Measurements from ENCODE around the gene MYL2.
"Not testable (repeated sequence)": the region's sequence is repeated elsewhere in the genome, so short reads cannot be mapped to it uniquely, and the experiment has no call there.

MYL2 gene, protein sequence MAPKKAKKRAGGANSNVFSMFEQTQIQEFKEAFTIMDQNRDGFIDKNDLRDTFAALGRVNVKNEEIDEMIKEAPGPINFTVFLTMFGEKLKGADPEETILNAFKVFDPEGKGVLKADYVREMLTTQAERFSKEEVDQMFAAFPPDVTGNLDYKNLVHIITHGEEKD

GRCh38 chr12:110920324-110920910 lies at the start of gene MYL2:
Gene MYL2, minus strand, starts transcription at chr12:110920579. Its CDS starts 50 bp downstream, at chr12:110920529.
- DNase-seq, result no peak

DNA sequence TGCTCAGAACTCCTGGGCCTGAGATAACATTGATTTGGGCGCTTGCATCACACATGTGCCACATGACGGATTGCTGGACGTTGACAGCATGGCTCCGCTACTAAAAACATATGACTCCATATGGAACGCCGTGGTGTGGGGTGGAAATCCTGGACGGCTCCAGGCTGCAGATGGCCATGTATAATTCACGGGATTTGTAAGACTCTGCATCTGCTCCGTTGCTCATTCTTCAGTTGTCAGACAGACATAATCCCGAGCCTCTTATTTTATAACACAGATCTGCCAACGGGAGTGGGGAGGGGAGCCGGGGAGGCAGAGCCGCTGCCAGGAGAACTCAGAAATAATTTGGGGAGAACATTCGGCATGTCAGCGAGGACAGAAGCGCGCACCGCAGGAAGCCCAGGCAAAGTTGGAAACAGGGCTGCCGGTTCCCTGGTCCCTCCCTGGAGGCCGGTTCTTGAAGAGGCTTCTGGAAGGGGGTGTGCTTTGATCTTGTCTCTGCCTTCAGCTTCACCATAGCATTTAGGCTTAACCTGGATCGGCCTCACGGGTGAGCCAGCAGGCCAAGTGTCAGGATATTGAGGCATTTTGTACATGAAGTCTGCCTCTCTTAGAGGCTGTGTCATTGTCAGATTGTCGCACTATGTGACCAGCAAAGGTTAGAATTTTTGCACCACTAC lies 45.8 kb upstream of the MYL2 start:
- no peak for DNase-seq

DNA sequence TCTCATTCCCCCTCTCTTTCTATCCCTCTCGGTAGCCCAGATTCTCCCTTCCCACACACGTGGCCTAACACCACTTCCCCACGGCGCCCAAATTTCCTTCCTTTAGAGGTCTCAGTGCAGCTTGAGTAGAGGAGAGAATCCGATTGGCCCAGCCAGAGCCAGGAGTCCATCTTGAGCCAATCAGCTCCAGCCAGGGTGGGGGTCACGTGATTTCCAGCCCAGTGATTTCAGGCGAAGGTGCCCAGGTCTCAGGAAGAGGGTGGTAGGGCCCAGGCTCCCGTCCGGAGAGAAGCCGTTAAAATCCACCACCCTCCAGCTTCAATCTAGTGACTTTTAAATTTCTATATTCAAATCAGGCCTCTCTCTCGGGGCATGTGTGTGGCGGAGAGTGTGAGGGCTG lies 45.2 kb upstream of the MYL2 start:
- no peak for DNase-seq

DNA sequence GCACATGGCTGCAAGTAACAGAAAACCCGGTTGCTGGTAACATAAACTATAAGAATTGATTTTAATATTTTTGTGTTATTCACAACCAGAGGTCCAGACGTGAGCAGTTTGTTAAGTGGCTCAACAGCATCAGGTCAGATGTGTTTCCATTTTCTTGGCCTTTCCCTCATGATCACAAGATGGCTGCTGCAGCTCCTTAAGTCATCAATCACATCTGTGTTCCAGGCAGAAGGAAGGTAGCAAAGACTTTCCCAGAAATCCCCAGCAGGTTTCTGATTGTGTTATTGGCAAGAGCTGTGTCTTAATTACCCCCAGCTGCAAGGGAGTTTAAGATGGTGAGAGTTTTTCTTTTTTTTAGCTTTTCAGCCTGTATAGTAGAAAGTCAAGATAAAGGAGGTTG lies 40.4 kb upstream of the MYL2 start:
- no peak for DNase-seq

DNA sequence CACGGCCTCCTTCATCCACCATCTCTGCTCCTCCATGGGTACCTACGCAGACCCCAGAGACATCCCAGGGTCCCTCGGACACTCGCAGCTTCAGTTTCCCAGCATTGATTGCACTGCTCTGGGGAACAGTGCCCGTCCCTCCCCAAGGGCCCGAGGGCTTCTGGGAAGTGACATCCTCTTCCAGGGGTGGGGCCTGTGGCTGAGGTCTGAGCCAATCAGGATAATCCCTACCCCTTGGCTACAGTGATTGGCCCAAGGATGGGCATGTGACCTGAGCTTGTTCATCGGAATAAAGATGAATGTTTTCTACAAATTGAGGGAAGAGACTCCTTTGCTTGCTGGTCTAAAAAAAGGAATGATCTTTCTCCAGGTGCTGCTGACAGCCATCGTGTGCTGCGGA lies 37.3 kb upstream of the MYL2 start:
- DNase-seq, result peak in 17 of 51 donors; percentile 2 to 47 (median 14)

- DNase-seq, result no peak
These were observed 36.8 kb upstream of the MYL2 start for GRCh38 chr12:110957159-110957558.

- not testable (repeated sequence) for DNase-seq
These were observed 30.5 kb upstream of the MYL2 start for GRCh38 chr12:110950867-110951266.

- DNase-seq, result not testable (repeated sequence)
These were observed 30.1 kb upstream of the MYL2 start for GRCh38 chr12:110950466-110950865.

DNA sequence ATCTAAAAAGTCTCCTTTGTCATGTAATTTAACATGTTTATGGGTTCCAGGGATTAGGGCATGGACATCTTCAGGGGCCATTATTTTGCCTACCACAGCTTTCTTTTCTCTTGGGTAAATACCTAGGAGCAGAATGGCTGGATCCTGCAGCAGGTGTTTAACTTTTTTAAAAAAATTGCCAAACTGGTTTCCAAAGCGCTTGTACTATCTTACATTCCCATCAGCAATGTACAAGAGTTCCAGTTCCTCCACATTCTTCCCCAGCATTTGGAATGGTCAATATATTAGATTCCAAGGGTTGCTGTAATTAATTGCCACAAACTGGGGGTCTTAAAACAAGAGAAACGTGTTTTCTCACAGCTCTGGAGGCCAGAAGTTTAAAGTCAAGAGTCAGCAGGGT lies 27.7 kb upstream of the MYL2 start:
- DNase-seq, result no peak

DNA sequence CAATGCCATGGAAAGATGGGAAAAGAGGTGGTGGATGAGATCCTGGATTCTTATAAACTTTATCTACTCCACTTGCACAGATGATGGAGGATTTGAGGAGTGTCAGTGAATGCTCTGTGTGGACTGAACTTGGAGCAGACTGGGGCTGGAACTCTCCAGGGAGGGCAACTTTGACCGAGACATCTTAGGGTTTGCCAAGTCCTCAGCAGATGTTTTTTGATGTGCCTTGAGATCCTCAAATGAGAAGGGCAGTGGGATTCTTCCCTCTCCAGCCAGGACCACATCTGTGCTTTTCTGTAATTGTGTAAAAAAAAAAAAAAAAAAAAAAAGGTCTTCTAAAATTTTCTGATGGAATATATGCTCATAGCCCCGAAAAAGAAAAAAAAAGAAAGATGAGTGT lies 23.0 kb upstream of the MYL2 start:
- no peak for DNase-seq

- no peak for DNase-seq
These were observed 21.0 kb upstream of the MYL2 start for GRCh38 chr12:110941391-110941790.

DNA sequence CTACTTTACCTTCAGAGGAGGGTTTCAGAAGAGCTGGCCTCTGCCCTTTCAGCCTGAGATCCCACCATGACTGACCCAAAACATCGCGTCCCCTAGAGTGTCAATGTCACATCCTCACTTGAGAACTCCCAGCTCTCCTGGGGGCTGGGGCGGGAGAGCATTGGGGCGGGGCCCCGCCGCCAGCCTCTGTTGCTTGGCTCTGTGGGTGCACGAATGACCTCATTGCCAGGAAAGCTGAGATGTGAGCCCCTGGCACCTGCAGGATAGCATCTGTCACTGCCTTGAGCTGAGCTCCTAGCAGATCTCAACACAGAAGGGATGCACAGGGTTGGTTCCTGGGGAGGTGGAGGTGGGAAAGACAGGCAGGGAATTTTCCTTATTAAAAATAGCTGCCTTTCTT lies 20.6 kb upstream of the MYL2 start:
- no peak for DNase-seq

GRCh38 chr12:110940296-110940695 lies 19.9 kb upstream of the MYL2 start:
- no peak for DNase-seq

DNA sequence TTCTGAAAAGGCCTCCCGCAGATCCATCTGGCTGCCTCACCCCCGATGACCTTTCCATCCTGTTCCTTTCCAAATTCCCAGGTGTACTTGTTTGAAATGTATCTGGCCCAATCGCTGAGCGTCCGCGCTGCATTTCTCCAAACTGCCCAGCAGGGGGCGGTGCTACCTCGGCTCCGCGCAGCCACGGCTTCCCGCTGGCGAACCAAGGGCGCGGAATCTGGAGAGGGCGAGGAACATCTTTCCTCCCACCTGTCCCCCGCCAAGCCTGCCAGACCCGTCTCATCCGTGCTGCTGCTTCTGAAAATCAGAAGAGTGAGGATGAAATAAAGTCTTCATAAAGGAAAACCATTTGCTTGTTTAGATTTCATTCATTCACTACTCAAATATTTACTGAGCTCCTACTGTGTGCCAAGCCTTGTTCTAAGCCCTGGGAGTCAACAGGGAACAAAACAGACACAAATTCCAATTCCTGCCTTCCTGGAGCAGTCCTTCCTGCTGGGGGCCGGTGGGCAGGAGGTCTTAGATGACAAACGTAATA lies 16.8 kb upstream of the MYL2 start:
- peak in 36 of 51 donors; percentile 2 to 67 (median 19) for DNase-seq

- no peak for DNase-seq
These were observed 16.2 kb upstream of the MYL2 start for GRCh38 chr12:110936367-110937103.

- DNase-seq, result no peak
These were observed 15.2 kb upstream of the MYL2 start for GRCh38 chr12:110935588-110935987.

DNA sequence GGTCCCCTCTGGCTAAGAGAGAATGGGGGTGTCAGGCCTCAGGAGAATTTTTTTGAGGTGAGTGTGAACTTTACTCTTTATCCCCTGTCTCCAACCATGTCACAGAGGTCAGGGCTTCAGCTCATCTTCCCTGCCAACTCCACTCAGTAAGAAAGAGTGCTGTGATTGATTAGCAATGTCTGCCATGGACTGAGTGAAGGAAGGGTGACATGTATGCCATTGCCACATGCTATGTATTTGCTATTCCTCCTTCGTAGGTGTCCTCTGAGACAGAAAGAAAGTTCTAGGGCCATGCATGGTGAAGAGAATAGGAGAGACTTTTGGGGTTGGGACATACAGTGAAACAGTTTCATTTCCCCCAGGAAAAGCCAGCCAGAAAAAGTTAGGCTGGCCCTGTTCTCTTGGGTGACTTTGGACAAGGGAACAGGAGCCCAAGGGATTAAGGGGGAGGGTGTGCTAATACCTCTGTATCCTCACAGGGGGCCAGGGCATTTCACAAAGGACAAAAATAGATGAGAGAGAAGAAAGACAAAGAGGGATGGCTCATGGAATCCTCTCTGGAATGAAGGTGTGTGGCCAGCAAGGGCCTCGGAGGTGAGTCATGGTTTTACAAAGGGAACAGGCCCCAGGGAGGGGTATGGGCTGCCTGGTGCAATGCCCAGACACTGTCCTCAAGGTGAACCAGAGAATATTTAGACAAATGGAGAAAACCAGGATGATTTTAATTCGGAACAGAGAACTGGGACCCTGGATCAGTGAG lies 13.9 kb upstream of the MYL2 start:
- DNase-seq, result no peak

DNA sequence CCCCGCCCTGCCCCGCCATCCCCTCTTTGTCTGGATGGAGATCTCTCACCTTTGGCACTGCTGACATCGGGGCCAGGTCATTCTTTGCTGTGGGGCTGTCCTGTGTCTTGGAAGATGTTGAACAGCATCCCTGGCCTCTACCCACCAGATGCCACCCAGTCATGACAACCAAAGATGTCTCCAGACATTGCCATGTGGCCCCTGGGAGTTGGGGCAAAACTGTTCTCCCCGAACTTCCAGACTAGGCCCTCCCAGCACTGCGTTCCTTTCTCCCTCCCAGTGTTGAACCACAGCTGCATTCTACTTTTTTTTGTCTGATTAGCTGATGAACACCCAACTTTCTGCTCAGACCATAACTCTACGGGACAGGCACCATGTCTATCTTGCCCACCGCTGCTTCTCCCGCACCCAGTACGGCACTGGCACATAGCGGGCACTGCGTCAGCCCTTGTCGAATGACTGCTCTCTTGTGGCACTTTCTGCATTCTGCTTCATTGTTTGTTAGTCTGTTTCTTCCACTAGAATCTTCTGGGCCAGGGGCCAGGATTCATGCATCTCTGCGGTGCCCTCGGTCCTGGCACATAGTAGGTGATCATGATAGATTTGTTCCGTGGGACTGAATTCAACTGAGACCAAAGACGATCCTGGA lies 13.1 kb upstream of the MYL2 start:
- no peak for DNase-seq

DNA sequence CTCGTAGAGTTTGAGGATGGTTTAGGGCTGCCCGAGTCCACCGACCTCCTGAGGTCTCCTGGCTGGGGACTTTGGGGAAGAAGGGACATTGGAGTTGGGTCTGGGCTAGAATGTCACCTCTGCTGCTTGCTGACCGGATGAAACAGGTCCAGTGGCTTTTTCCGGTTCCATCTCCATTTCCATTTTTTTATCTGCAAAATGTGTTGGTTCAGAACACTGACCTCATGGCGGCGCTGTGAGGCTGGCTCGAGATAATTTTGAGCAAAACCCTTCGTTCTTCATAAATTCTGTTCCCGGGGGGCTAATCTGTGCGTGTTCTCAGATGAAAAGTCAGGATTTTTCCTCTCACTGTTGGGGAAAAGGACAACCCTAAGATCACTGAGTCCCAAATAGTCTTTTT lies 11.7 kb upstream of the MYL2 start:
- DNase-seq, result peak in 1 of 51 donors; percentile 2

DNA sequence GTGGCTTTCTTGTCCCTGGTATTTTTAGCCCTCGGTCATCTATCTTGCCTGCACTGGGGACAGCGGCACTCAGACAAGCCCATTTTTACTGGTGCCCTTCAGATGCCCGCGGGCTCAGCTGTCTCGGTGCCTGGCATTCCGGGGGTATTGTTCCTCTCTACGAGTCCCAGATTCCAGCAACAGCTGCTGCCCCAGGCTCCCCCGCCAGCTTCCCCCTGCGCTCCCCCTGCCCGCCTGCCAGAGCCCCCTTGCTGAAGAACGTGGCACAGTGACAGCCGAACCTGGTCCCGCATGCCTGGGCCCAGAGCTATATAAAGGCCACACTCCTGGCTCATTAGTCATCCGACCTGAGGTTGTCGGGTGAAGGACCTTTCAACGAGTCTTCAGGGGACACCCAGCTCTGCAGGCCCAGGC lies 10.9 kb upstream of the MYL2 start:
- DNase-seq, result no peak

Measured in hypothalamus (tissue), 51 donors.